Epithelial cell of proximal tubule (primary cell): ENCODE results near the gene PROCR. TPM values are rescaled to one million over a fixed set of nuclear protein-coding genes. Genes with fewer than 3 reads are reported as not detected.
"Not testable (repeated sequence)": the region's sequence is repeated elsewhere in the genome, so short reads cannot be mapped to it uniquely, and the experiment has no call there.

Experiments
- DNase-seq: peaks from one replicate; pipeline ENCODE4 v3.0.0-alpha.2; 2011; ENCODE audit warnings: low read depth
- H3K4me3 ChIP-seq: 2 replicates; pipeline ENCODE4 v1.5.1; 2011; ENCODE audit warnings: low read depth, mild to moderate bottlenecking, low read length
- CTCF ChIP-seq: conservative IDR thresholded peaks from 2 replicates; pipeline ENCODE4 v1.5.1; 2012; ENCODE audit warnings: low read depth, mild to moderate bottlenecking, low read length
- total RNA-seq: library from RNA; depleted of rRNA; stranded (reverse); fragments of >200 nt; gene quantifications from 2 replicates; pipeline ENCODE4 v1.2.3, GENCODE V29; 2015

PROCR gene
- total RNA-seq, 1 donor from 2014 or later, result 39.3 TPM

GRCh38 chr20:35187584-35188190 is 15.8 kb downstream of the PROCR start:
- TF ChIP-seq CTCF, result no peak
- H3K4me3 ChIP-seq, result no peak overlapping the region
- no peak for DNase-seq

- H3K4me3 ChIP-seq, DNase-seq: not testable (repeated sequence)
These were observed 17.4 kb downstream of the PROCR start for GRCh38 chr20:35189223-35189622.

- no peak overlapping the region for H3K4me3 ChIP-seq
- no peak for DNase-seq
- no peak for TF ChIP-seq CTCF
These were observed 18.7 kb downstream of the PROCR start for GRCh38 chr20:35190556-35190955.

GRCh38 chr20:35191419-35192117 is 19.7 kb downstream of the PROCR start:
- DNase-seq, result no peak
- TF ChIP-seq CTCF, result no peak
- H3K4me3 ChIP-seq, result no peak overlapping the region

- DNase-seq, result no peak
- no peak overlapping the region for H3K4me3 ChIP-seq
- TF ChIP-seq CTCF, result no peak
These were observed 20.4 kb downstream of the PROCR start for GRCh38 chr20:35192118-35192872.

- not testable (repeated sequence) for H3K4me3 ChIP-seq, DNase-seq
These were observed 21.3 kb downstream of the PROCR start for GRCh38 chr20:35193031-35193791.

GRCh38 chr20:35196313-35196712 is 24.4 kb downstream of the PROCR start:
- no peak for TF ChIP-seq CTCF
- H3K4me3 ChIP-seq, result no peak overlapping the region
- DNase-seq, result no peak
